ENCODE data around the gene CHST15.

CHST15 gene

GRCh38 chr10:124061030-124061429, 32.4 kb downstream of the CHST15 start:
- no peak for FAIRE-seq

GRCh38 chr10:124060148-124060720, 33.2 kb downstream of the CHST15 start:
- FAIRE-seq: no peak

DNA sequence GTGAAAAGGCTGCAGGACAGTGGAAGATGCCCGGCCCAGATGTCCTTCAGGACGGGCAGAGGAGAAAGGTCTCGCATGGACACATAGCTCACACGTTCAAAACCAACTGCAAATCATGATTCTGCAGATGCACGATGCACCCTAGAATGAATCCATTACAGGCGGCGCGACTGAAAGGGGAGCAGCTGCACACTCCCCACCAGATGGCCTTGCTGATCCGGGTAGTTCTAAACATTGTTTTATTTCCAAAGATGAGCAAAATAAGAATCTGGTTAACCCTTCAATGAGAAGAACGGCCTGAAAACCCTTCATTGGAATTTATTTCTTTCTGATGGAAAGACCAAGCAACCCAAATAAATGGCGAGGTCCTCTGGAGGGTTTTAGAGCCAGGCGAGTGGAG, 33.8 kb downstream of the CHST15 start:
- no peak for FAIRE-seq

GRCh38 chr10:124058346-124059003, 34.9 kb downstream of the CHST15 start:
- no peak for FAIRE-seq

- no peak for FAIRE-seq
These were observed 35.8 kb downstream of the CHST15 start for GRCh38 chr10:124057601-124058000.

GRCh38 chr10:124056337-124056980, 36.9 kb downstream of the CHST15 start:
- no peak for FAIRE-seq

GRCh38 chr10:124053971-124054370, 39.4 kb downstream of the CHST15 start:
- no peak for FAIRE-seq

- no peak for FAIRE-seq
These were observed 40.8 kb downstream of the CHST15 start for GRCh38 chr10:124052561-124052960.

DNA sequence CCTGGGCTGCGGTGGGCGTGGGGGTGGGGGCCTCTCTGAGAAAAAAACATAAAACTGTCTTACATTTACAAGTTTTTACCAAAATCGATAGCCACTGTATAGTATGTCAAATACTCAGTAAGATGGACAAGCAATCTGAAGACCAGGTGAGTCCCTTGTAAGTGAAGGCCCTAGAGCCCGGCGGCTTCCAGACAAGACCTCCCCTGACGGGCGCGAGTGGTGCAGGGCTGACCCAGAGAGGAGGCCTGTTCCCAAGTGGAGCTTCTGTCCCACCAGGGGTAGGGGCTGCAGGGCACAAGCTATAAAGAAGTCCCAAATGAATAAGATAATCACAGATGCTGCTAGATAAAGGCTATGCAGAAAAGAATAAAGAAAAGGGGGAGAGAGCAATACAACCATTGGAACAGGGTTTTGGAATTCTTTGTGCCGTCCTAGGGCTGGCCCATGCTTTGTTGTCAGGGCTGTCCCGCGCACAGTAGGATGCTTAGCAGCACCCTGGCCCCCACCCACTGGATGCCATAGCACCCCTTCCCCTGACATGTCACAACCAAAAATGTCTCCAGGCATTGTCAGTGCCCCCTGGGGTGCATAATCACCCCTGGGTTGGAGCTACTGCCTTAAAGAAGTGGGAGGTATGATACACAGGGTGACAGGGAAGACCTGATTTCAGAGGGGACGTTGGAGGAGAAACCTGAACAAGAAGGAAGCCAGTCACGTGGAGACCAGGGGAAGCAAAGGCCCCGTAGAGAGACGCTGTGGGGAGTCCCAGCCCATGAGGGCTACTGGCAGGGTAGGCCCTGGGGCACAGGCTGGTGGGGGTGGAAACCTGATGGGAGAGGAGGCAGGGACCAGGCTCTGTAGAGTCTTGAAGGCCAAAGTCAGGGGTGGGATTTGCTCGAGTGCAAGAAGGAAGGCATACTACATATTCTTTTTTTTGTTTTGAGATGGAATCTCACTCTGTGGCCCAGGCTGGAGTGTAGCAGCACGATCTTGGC, 43.1 kb downstream of the CHST15 start:
- FAIRE-seq: no peak

DNA sequence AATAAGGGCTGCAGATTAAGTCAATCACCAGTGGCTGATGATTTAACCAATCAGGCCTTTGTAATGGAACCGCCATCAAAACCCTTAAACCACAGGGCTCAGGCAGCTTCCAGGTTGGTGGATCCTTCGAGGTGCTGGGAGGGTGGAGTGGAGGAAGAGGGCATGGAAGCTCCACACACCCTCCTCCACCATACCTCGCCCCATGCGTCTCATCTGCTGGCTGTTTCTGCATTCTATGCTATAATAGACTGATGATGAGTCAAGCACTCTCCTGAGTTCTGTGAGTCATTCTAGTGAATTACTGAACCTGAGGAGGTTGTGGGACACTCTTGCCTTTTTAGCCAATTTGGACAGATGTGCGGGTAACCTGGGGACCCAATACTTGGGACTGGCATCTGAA, 43.9 kb downstream of the CHST15 start:
- FAIRE-seq: no peak

GRCh38 chr10:124048371-124049290, 44.8 kb downstream of the CHST15 start:
- no peak for FAIRE-seq

GRCh38 chr10:124047427-124048152, 45.8 kb downstream of the CHST15 start:
- no peak for FAIRE-seq

- no peak for FAIRE-seq
These were observed 47.5 kb downstream of the CHST15 start for GRCh38 chr10:124045801-124046355.

- FAIRE-seq: no peak
These were observed 48.1 kb downstream of the CHST15 start for GRCh38 chr10:124045276-124045675.

GRCh38 chr10:124044143-124044862, 49.1 kb downstream of the CHST15 start:
- FAIRE-seq: no peak

- FAIRE-seq: no peak
These were observed 49.9 kb downstream of the CHST15 start for GRCh38 chr10:124043310-124044142.

GRCh38 chr10:124042656-124043309, 50.6 kb downstream of the CHST15 start:
- FAIRE-seq: no peak

DNA sequence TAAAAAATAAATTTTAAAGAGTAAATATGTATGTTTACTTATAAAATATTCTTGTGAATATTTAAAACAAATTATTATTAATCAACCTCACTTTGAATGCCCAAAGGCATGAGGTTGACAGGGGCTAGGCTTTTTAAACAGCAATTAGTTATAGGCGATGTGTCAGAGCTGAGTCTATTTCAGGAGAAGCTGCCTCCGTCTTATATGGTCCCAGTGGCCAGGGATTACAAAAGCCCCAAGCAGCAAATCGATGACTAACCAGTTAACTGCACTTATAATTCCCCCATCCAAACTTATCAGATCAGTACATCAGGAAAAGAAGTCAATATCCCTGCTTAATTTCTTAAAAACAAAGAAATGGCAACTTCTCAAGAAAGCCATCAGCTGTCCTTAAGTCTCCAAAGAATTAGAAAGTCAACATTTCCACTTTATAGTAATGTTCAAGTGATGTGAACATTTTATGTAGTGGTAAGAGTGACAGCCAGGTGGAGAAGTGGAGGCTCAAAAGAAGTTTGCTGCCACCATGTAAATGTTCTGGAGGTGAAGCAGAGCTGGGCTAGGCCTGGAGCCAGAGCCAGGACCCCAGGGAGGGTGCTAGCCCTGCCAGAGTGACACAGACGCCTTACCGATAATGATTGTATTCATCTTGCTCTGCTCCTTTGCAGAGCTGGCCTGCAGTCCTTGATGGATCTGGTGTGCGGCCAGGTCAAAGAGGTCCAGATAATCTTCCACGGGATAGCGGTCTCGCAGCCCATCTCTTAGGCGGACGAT, 51.5 kb downstream of the CHST15 start:
- no peak for FAIRE-seq

Measured in islet of Langerhans (tissue), 1 donor.